MM.1S (cell line): Measurements from ENCODE around the gene ARL6IP6.

Experiments
- DNase-seq: peaks from one replicate; pipeline ENCODE4 v3.0.0-alpha.2; 2015
- H2AFZ ChIP-seq: fragments of 300-600 bp; sonication (generic); 2 replicates; pipeline ENCODE4 v1.6.0; 2016; ENCODE audit warnings: antibody characterized with exemption, low read length
- H3F3A ChIP-seq: fragments of 300-600 bp; sonication (generic); 2 replicates; pipeline ENCODE4 v1.6.1; 2016; ENCODE audit warnings: mild to moderate bottlenecking, antibody characterized with exemption, low read length, moderate library complexity, mixed read lengths; ENCODE audit not compliant: insufficient read depth
- H3K27ac ChIP-seq: fragments of 300-600 bp; sonication (generic); 2 replicates; pipeline ENCODE4 v1.5.1; 2016; ENCODE audit warnings: mild to moderate bottlenecking, low read length
- H3K27me3 ChIP-seq: fragments of 300-600 bp; sonication (generic); replicated peaks from 2 replicates; pipeline ENCODE4 v1.6.0; 2016; ENCODE audit warnings: low read length; ENCODE audit not compliant: insufficient read depth
- H3K36me3 ChIP-seq: fragments of 300-600 bp; sonication (generic); replicated peaks from 2 replicates; pipeline ENCODE4 v1.6.1; 2016; ENCODE audit warnings: mild to moderate bottlenecking, low read length, mixed read lengths; ENCODE audit not compliant: insufficient read depth
- H3K4me1 ChIP-seq: fragments of 300-600 bp; sonication (generic); 2 replicates; pipeline ENCODE4 v1.6.1; 2016; ENCODE audit warnings: low read length, mixed read lengths
- H3K4me2 ChIP-seq: fragments of 300-600 bp; sonication (generic); 2 replicates; pipeline ENCODE4 v1.6.0; 2016; ENCODE audit warnings: low read depth, low read length
- H3K4me3 ChIP-seq: fragments of 300-600 bp; sonication (generic); 2 replicates; pipeline ENCODE4 v1.5.1; 2016; ENCODE audit warnings: low read length, mixed read lengths
- H3K79me2 ChIP-seq: fragments of 300-600 bp; sonication (generic); 2 replicates; pipeline ENCODE4 v1.6.1; 2016; ENCODE audit warnings: mixed run types, low read length, mixed read lengths
- H3K9ac ChIP-seq: fragments of 300-600 bp; sonication (generic); 2 replicates; pipeline ENCODE4 v1.6.1; 2016; ENCODE audit warnings: low read length, mixed read lengths
- H3K9me2 ChIP-seq: fragments of 300-600 bp; sonication (generic); replicated peaks from 2 replicates; pipeline ENCODE4 v1.6.1; 2016; ENCODE audit warnings: mild to moderate bottlenecking, low read length, mixed read lengths; ENCODE audit not compliant: insufficient read depth
- H3K9me3 ChIP-seq: fragments of 300-600 bp; sonication (generic); replicated peaks from 2 replicates; pipeline ENCODE4 v1.6.1; 2016; ENCODE audit warnings: mild to moderate bottlenecking, low read length, mixed read lengths; ENCODE audit not compliant: insufficient read depth
- H4K20me1 ChIP-seq: fragments of 300-600 bp; sonication (generic); 2 replicates; pipeline ENCODE4 v1.6.1; 2016; ENCODE audit warnings: mild to moderate bottlenecking, low read length, moderate library complexity, mixed read lengths; ENCODE audit not compliant: insufficient read depth
- EZH2 ChIP-seq: fragments of 300-600 bp; sonication (generic); optimal IDR thresholded peaks from 2 replicates; pipeline ENCODE3; 2017; ENCODE audit warnings: low read depth, mild to moderate bottlenecking, antibody characterized with exemption, low read length, mixed read lengths
- EZH2phosphoT487 ChIP-seq: fragments of 300-600 bp; sonication (generic); IDR thresholded peaks from 2 replicates; pipeline ENCODE4 v1.6.1; 2018; ENCODE audit warnings: antibody characterized with exemption, low read length
- TF ChIP-seq, protein P1 (sequence below): fragments of 300-600 bp; sonication (generic); IDR thresholded peaks from 2 replicates; pipeline ENCODE4 v1.5.1; 2016; ENCODE audit warnings: antibody characterized with exemption, low read length, mixed read lengths

The ARL6IP6 gene

DNA sequence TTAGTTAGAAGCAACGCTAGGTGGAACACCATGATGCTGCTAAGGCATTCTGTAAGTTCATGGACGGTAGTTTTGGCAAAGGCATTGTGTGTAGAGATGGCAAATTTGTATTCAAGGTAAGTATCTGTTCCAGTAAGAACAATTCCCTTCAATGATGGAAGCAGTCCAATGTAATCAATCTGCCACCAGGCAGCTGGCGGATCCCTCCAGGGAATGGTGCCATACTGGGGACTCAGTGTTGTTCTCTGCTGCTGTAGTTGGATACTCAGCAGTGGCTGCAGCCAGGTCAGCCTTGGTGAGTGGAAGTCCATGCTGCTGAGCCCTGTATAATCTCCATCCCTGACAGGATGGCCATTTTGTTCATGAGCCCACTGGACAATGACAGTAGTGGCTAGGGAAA lies 62.8 kb downstream of the ARL6IP6 start:
- no peak for DNase-seq
- Histone ChIP-seq H3K27ac (no peak overlapping the region), H3K4me1 (no peaks in the 10 kb centered on the region), H3K4me3 (no peak overlapping the region), H3F3A (no peaks in the 10 kb centered on the region), H2AFZ (no peak overlapping the region), H3K9ac (no peak overlapping the region), H3K27me3 (no peaks in the 10 kb centered on the region), H3K79me2 (no peaks in the 10 kb centered on the region), H3K9me2 (no peaks in the 10 kb centered on the region), H4K20me1 (no peaks in the 10 kb centered on the region), H3K36me3 (no peaks in the 10 kb centered on the region), H3K4me2 (no peak overlapping the region), H3K9me3 (no peaks in the 10 kb centered on the region)
- TF ChIP-seq, protein P1, sequence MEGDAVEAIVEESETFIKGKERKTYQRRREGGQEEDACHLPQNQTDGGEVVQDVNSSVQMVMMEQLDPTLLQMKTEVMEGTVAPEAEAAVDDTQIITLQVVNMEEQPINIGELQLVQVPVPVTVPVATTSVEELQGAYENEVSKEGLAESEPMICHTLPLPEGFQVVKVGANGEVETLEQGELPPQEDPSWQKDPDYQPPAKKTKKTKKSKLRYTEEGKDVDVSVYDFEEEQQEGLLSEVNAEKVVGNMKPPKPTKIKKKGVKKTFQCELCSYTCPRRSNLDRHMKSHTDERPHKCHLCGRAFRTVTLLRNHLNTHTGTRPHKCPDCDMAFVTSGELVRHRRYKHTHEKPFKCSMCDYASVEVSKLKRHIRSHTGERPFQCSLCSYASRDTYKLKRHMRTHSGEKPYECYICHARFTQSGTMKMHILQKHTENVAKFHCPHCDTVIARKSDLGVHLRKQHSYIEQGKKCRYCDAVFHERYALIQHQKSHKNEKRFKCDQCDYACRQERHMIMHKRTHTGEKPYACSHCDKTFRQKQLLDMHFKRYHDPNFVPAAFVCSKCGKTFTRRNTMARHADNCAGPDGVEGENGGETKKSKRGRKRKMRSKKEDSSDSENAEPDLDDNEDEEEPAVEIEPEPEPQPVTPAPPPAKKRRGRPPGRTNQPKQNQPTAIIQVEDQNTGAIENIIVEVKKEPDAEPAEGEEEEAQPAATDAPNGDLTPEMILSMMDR, result no peak
- no peak for TF ChIP-seq EZH2phosphoT487
- TF ChIP-seq EZH2, result no peak

DNA sequence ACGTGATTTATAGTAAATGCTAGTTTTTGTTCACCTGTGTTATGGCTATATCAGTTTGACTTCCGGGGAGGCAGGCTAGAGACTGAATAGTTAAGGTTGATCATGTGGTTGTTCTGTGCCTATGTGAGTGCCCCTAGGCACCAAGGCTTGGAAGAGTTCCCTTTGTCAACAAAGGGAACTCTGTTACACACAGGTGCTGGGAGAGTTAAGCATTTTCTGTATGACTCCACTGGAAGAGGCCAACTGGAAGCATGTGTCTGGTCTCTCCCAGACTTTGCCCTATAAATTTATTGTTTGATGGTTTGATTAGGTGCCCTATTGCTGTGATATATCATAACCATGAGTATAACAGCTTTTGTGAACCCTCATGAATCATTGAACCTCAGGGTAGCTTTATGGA lies 63.8 kb downstream of the ARL6IP6 start:
- Histone ChIP-seq H3K36me3 (no peaks in the 10 kb centered on the region), H3K4me2 (no peak overlapping the region), H3K27ac (no peak overlapping the region), H3K79me2 (no peaks in the 10 kb centered on the region), H3F3A (no peaks in the 10 kb centered on the region), H3K4me1 (no peaks in the 10 kb centered on the region), H3K9ac (no peak overlapping the region), H3K9me3 (no peaks in the 10 kb centered on the region), H3K4me3 (no peak overlapping the region), H3K27me3 (no peaks in the 10 kb centered on the region), H4K20me1 (no peaks in the 10 kb centered on the region), H3K9me2 (no peaks in the 10 kb centered on the region), H2AFZ (no peak overlapping the region)
- TF ChIP-seq, protein P1, result no peak
- no peak for TF ChIP-seq EZH2
- no peak for TF ChIP-seq EZH2phosphoT487
- DNase-seq, result no peak

DNA sequence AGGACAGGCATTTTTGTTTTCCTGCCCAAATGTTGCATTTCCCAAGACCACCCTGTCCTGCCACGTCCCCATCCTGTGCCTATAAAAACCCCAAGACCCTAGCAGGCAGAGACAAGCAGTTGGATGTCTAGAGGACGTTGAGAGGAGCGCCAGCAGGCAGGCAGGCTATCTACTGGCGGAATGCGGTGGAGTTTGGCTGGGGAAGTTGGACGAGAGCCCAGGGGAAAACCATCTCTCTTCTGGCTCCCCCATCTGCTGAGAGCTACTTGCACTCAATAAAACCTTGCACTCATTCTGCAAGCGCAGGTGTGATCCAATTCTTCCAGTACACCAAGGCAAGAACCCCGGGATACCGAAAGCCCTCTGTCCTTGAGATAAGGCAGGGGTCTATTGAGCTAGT lies 72.5 kb downstream of the ARL6IP6 start:
- Histone ChIP-seq H3K79me2 (no peaks in the 10 kb centered on the region), H3K4me1 (no peaks in the 10 kb centered on the region), H3K9ac (no peak overlapping the region), H3K27ac (no peak overlapping the region), H4K20me1 (no peaks in the 10 kb centered on the region), H3K4me3 (no peak overlapping the region), H3K27me3 (no peaks in the 10 kb centered on the region), H2AFZ (no peak overlapping the region), H3F3A (no peaks in the 10 kb centered on the region), H3K9me3 (no peaks in the 10 kb centered on the region), H3K4me2 (no peak overlapping the region), H3K36me3 (no peaks in the 10 kb centered on the region), H3K9me2 (no peaks in the 10 kb centered on the region)
- DNase-seq, result no peak
- TF ChIP-seq, protein P1, result no peak
- TF ChIP-seq EZH2, result no peak
- no peak for TF ChIP-seq EZH2phosphoT487
